GM21576 (cell line): ENCODE measurements around the gene MACROD2.

Experiments used
- ATAC-seq: cut with Tn5 transposase; IDR thresholded peaks from one replicate; pipeline ENCODE4 v1.9.1; 2021; ENCODE audit warnings: mild to moderate bottlenecking, moderate library complexity; ENCODE audit not compliant: unreplicated experiment

The MACROD2 gene

DNA sequence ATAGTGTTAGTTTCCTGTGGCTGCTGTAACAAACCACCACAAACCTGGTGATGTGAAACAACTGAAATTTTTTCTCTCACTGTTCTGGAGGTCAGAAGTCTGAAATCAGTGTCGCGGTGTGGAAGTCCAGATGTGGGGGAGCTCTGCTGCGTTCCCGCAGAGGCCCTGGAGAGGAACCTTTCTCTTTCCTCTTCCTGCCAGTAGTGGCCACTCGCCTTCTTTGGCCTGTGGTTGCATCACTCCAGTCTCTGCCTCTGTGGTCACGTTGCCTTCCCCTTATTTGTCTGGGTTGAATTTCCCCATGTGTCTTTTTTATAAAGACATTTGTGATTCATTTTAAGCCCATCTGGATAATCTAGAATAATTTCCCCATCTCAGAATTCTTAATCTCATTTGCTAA lies 637.6 kb downstream of the MACROD2 start:
- ATAC-seq: no peak

GRCh38 chr20:14633507-14633906 lies 638.2 kb downstream of the MACROD2 start:
- ATAC-seq: no peak

DNA sequence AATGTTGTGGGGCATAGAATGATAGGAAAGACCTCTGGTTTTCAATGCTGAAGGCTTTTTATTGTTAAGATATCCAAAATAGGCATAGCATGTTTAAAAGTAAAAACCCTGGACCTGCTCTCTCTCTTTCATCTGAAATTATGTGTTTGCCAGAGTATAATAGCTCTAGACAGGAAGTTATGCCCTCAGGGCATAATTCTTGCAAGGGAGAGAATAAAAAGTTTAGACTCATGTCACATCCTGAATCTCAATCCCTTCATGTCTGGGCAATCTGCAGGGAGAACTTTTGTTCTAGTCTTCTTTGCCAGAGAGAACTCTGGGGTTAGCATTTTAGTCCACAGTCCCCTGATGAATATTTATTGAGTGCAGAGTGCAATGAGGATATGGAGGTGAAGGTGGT lies 639.3 kb downstream of the MACROD2 start:
- ATAC-seq: no peak

DNA sequence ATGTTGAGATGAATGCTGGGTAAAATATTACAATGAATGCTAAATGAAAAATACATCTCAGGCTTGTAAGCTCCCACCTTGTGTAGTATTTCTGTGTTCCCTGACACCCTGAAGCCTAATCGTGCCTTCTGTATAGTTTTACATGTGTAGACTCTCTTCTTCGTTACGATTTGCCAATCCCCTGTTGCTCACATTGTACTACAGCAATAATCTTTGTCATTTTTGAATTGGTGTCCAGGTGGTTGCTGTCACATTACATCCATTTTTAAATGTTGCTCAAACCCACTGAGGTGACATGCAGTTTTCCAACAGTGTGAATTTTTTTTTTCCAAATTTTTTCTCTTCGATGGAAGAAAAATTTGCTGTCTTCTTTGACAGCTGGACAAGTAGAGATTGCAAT lies 642.1 kb downstream of the MACROD2 start:
- no peak for ATAC-seq

- no peak for ATAC-seq
Measured at GRCh38 chr20:14643146-14643545, 647.8 kb downstream of the MACROD2 start.

GRCh38 chr20:14643556-14643955 lies 648.2 kb downstream of the MACROD2 start:
- no peak for ATAC-seq

DNA sequence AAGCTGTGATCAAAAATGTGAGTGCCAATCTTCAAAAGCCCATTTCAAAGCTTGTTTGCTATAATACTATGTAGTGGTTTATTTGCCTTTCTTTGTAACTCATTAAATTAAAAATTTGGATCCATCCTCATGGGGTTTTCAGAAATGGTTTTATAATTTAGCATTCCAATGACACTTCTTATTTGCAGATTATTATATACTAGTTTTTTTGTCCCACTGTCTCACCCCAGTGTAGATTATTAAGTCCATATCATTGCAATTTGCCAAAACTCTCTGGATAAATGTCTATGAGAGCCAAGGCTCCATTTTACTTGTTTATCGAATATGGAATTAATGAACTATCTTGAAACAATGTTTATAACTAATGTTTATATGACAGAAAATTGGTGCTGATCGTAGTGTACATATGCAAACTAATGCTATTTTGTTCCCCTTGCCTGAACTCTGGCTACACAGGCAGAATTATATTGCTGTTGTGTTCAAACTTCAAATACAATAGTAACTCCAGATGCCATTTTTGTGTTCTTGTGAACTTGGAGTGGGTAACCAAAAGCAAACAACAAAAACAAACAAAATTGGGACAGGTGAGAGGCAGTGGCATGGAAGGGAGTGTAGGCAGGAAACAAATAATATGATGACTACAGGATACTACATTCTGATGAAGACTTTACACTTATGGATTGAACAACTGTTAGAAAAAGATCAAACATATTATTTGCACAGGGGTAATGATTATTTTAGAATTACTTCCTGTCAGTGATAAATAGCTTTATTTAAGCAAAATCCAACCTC lies 649.2 kb downstream of the MACROD2 start:
- no peak for ATAC-seq

GRCh38 chr20:14647016-14647415 lies 651.7 kb downstream of the MACROD2 start:
- no peak for ATAC-seq

DNA sequence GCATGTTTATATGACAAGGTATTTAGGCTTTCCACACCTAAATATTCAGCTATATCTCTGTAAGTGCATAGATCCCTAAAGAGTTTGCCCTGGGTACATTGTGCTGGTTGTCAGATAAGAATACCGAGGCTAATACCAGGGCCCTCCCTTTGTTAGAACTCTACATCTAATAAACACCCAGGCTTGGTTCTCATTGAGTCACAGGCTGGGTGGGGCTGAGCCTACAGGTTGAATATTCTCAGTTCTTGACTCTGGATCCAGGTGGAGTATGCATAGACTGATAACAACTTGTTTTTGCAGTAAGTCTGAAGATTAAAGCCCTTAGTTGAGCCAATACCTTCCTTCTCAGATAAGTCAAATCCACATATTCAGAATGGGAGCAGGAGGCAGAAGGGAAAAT lies 654.3 kb downstream of the MACROD2 start:
- ATAC-seq: no peak

DNA sequence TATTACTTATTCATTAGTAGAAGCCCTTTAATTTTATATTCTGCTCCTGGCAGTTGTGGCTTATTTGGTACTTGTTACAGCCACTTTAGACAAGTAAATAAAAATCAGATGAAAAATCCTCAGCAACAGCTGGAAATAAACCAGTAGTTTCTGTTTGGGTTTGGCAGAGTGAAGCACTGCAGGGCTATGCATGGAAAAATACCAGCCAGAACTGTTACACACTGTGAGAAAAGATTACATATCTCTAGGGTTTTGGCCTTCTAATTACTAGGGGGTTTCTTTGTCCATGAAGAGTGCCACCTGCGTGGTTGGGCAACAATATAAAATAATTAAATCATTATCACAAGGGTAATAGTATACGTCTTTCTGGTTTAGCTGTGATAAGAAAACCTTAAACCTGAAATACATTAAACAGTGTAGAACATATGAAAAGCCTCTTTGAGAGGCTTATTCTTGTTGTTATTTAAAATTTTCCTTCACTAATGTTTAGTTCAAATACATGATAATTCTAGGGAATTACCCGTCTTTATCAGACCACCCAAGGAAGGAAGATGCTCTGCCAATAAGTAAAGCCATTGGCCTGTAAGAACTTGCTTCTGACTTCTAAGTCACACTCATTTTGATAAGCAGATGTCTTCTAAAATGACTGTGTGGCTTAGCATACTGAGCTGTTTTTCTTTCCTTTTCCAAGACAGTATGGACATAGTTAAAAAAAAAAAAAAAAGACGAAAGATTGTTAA lies 662.1 kb downstream of the MACROD2 start:
- ATAC-seq: no peak

DNA sequence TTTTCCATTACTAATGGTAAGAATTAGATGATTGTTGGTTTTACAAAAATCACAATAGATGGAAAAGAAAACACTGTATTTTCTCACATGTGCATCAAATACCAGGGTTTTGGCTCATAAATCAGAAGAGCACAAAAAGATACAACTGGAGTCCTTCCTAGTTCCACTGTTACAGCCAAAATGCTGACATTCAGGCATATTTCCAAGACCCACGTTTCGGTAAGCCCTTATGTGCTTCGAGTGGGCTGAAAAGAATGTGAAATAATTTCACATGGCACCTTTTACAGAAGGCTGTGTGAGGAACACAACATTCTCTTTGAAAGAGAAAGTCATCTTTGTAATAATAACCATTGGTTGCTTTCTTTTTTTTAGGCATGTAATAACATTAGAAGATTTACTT lies 668.8 kb downstream of the MACROD2 start:
- no peak for ATAC-seq

DNA sequence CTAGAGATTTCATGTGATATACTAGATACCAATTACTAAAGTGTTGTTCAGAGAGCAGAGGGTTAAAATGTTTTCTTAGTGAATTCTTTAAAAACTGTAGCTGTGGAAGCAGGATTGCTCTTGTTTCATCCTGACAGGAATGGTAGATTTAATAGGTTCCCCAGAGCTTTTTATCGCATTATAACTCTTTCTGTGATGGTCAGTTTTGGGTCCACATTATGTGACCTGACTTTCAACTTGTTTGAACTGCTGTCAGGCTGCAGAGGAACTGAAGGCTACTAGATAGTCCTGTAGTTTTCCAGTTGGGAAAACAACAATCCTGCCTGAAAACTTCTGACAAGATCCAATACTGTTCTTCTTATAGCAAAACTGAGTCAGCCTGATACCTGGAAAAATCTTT lies 671.4 kb downstream of the MACROD2 start:
- no peak for ATAC-seq

DNA sequence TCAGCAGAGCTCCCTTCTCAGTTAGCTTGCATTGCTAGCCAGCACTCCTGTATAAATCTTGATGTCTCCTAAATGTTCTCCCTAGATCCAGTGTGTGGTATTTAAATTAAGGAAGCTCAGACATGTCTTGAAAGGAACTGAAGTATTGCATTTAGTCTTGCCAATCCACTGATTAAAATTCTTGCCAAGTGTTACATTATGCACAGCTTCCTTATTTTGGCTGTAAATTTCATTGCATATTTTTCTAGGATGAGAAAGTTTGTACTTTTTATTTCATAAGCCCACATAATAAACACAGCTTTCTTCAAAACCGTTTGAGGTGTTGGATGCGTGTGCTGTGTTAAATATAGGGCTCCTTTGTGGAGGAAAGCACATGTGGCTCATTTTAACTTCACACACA lies 671.9 kb downstream of the MACROD2 start:
- ATAC-seq: no peak

DNA sequence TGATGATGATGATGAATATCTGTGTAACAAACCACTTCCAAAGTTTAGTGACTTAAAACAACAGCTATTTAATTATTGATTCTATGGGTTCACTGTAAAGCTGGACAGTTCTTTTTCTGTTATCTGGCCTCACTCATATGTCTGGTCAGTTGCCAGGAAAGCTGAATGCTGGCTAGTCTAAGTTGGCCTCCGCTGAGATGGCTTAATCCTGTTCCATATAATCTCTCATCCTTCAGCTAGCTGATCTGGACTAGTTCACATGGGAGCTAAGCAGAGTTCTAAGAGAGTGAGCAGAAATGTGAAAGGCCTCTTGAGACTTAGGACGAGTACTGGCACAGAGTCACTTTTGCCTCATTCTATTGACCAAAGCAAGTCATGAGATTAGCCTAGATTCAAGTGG lies 676.8 kb downstream of the MACROD2 start:
- ATAC-seq: no peak

GRCh38 chr20:14673164-14673563 lies 677.8 kb downstream of the MACROD2 start:
- ATAC-seq: no peak

- no peak for ATAC-seq
Measured at GRCh38 chr20:14677455-14677854, 682.1 kb downstream of the MACROD2 start.

GRCh38 chr20:14685183-14685582 lies 689.9 kb downstream of the MACROD2 start:
- ATAC-seq: no peak

GRCh38 chr20:14687313-14687712 lies 692.0 kb downstream of the MACROD2 start:
- no peak for ATAC-seq

DNA sequence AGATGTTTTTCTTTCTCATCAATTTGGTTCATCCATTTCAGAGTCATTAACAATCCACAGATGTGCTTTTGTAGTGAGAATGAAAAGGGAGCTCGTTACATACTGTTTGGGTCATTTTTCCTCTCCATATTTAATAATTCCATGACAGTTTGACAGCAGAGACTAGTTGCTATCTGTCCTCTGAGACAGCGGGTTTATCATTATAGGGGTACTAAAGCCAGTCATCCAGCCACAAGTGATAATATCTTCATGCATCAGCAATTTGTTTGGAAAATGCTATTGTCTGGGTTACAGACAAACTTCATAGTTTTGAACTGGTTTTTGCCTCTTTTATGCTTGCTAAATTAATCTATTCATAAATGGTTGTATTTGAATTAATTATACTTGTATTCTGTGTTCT lies 692.7 kb downstream of the MACROD2 start:
- no peak for ATAC-seq

- ATAC-seq: no peak
Measured at GRCh38 chr20:14691994-14692393, 696.7 kb downstream of the MACROD2 start.

- no peak for ATAC-seq
Measured at GRCh38 chr20:14696478-14696877, 701.2 kb downstream of the MACROD2 start.

DNA sequence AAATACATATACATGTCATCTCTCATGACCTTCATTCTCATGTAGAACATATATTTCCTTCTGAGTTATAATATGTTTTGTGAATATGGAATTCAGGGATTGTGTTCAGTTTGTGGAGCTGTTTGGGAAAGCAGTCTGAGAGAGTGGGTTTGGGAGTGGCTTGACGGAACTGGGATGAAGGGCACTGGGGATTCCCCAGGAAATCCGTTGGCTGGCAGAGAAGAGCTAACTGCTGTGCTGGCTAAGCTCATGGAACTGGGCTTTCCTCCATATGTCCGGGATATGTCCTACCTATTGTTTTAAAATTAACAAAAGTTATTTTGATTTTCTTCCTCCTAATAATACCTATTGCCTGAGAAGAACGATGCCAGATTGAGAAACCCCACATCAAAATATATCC lies 701.6 kb downstream of the MACROD2 start:
- ATAC-seq: no peak
